Superior temporal gyrus (tissue), 1 donor: Measurements from ENCODE around the gene UNC5C.
A peak's percentile ranks its signal among the peaks of the same experiment; 100 is the strongest.

Experiments used
- DNase-seq: peaks from one replicate; pipeline ENCODE4 v3.0.0-alpha.2; 2016; ENCODE audit errors: extremely low spot score

UNC5C gene

DNA sequence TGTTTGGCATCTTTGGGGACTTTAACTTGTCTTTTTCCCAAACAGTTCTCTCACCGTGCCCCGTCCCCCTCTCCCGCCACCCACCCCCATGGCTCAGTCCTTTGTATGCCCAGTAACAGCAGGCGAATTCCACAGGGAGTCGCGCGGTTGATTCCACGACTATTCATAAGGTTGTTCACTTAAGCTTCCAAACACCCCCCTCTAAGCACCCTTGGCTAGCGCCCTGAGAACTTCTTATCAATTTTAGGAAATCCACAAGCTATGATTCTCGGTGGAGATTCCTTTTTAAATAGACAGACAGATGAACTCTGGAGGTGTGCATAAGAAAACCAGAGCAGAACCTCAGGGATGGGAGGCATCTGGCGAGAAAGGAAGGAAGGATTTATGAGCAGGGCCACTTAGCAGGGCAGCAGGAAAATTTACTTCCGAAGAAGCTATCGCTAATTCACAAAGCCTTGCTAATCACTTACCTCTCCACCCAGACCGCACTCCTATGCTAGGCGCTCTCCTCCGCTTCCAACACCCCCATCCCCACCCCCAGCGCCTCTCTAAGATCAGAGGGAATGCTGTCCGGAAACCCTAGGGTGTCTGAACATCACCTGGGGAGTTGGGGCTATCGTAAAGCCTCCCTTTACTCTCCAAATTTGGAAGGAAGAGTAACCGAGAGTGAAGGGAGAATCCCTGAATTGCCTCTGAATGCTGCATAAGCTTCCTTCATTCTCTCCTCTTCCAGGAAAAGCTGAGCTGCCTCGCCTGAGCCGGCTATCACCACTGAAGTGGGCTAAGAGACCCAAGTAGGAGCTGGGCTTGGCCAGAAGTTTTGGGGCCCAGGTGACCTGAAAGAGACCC, 1.7 kb downstream of the UNC5C start:
- peak; percentile 82 for DNase-seq

DNA sequence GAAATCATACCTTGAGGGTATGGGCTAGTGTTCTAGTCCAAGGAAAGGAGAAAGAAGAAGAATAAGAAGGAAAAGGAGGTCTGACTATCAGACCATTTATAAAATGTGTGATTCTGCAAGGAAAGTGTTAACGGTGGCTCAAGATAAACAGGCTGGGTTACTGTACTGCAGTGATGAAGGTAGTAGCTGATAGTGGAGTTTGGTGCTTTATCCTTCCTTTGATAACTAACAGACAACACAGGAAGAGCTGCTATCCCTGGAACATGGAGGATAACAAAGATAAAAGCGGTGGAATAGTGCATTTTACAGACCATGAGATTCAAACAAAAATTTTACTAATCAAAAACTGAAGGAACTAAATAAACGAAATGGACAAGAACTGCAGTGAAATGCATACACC, 2.6 kb downstream of the UNC5C start:
- peak; percentile 80 for DNase-seq

DNA sequence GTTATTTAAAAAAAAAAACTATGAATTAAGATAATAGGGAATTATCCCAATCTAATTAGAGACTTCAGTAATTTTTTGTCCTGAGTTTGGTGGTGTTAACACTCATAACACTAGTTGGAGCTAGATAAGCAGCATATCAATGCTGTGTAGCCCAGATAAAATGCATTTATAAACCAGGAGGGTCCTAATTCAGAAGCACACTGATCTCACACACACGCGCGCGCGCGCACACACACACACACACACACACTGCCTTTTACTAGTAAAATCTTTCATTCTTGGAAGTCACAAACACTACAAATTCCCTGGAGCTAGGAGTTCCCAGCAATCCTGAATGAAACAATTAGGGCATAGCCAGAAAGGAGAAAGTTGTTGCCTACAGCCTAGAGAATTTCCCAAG, 3.2 kb downstream of the UNC5C start:
- peak; percentile 73 for DNase-seq

DNA sequence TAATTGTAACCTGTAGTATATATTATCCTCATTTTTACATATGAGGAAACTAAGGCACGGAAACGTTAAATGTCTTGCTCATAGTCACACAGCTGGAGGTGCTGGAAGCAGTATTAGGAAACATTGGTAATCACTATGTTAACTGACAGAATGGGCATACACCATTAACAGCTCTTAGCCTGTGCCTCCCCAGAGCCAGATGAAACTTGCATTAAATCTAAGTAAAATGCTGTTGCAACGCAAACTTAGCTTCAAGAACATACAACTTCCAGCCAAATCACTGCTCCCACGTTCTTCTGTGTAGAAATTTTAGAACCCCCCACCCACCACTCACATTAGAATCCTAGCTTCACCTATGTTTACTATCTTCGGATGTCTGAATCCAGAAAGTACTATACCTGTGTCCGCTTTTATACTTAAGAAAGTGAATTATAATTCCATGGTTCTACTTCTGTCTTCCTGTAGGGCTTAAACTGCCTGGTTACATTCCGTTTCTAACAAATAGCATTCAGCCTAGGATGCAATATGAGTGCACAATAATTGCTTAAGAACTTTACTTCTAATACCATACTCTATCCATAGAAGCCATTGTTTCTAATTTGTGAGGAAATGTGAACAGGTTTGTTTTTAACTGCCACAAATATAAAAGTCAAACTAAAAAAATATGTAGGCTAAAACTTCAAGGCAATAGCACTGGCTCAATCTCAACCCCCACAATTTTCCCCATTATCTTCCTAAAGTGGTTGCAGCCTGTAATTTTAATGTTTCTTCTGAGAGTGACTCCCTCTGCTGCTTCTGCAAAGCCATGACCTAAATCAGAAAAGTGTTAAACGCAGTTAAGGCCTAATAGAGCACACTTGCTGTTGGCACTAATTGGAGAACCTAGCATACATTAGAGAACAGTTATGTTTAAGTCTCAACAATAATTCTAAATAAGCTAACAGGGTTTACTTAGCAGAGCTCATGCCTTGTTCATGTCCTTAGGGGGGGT, 4.4 kb downstream of the UNC5C start:
- DNase-seq: peak; percentile 76

DNA sequence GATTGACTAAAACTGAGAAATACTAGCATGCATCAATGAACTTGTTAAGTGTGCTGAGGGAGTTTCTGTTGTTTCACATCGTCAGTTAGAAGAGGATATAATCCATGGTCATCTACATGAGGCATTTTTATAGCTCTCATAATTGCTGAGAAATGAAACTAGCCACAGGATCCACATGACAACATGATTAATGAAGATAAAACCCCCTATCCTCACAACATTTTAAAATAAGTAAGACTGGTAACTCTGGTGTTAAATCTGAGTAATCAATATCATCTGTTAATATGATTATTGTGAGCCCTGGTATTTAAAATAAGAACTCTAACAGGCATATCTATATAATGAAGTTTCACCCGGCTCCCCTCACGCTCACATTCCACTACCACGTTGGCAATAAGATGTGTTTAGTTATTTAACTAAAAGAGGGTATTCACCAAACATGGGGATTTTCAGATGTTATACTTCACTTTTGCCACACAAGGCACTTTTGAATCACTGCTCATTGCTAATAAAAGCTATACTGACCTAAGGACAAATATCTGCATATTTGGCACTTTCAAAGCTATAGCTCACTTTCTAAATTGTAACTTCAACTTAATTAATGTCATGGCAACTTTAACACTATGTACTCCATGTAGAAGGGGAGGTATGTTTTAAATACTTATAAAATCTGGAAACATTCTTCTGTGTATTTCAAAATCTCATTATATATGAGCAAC, 6.7 kb downstream of the UNC5C start:
- peak; percentile 75 for DNase-seq

DNA sequence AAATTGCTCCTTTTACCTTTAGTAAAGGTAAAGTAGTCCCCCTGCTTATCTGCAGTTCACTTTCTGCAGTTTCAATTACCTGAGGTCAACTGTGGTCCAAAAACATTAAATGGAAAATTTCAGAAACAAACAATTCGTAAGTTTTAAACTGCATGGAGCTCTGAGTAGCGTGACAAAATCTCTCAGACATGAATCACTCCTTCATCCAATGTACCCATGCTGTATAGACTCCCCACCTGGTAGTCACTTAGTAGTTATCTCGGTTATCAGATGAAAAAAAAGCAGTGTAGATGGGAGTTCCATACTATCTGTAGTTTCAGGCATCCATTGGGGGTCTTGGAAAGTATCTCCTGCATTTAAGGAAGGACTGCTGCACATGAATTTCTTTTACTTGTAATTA, 7.7 kb downstream of the UNC5C start:
- DNase-seq: peak; percentile 66

DNA sequence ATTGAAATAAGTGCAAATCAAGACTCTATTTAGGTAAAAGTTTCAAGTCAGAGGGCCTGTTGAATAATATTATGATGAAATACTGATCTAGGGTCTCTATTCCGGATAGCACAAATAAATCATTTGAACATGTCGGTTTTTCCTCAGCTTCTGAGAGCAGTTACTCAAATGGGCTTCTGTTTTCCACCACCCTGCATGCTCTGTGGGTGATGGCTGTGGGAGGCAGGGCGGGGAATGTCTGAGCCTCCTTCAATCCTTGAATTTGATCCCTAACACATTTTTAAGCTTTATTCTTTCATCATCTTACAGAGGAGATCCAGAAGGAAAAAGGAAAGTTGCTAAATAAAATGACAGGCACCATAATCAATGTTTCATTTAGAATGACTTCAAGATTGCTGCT, 8.5 kb downstream of the UNC5C start:
- DNase-seq: peak; percentile 77

DNA sequence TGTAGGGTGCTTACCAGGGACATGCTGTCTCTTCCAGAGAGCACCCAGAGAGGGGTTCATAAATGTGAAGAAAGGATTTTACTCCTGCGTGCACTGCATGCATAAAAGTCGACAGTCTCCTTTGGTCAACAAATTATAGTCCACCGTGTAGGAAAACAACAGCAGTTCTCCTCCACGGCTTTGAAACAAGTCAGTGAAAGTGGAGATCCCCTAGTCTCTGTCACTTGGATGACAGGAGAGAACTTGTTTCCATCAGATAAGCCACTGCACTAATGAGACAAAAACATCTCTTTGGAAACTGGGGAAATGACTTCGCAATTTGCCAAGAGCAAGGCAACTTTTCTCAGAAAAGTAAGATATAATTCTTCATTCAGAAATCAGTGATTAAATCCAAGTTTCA, 9.7 kb downstream of the UNC5C start:
- peak; percentile 81 for DNase-seq

DNA sequence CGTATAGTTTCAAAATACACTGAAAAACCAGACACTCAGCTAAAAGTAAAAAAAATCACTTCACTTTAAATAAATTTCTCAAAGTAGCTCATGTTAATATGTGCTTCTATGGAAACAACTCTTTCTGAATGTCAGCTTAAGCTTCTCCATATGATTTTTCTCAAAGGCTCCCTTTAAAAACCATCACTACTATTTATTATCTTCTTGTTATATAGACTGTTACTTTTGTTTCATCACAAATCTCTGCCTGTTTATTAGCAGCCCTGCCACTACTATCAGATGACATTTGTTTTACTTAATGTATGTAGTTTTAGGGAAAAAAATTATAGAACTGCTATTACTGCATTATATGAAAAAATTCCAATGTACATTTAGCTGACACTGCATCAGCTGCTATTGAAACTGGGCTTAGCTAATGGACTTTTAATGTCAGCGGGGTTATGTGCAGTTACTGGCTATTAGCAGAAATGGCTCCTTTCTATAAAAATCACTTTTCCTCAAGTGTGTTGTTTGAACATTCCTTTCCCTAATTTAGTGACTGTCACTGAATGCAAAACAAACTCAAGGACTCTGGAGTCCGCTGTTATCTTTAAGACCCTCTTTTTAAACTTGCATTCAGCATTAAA, 10.8 kb downstream of the UNC5C start:
- DNase-seq: no peak

DNA sequence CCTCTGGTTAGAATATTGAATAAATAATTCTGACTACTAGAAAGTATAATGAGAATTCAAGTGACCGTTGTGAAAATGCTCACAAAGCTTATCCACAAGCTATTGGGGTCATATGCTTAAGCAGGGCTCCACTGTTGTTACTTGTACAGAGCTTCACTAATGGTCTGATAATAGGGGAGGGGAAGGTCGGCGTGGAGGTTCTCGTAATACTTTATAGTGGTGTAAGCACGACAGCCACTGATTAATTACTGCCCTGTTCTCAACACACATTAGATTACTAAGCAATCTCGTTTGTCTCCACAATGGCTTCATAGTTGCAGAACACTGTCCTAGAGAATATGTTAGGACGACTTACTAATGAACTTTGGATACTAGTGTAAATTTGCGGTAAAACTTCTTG, 11.6 kb downstream of the UNC5C start:
- DNase-seq: peak; percentile 80

DNA sequence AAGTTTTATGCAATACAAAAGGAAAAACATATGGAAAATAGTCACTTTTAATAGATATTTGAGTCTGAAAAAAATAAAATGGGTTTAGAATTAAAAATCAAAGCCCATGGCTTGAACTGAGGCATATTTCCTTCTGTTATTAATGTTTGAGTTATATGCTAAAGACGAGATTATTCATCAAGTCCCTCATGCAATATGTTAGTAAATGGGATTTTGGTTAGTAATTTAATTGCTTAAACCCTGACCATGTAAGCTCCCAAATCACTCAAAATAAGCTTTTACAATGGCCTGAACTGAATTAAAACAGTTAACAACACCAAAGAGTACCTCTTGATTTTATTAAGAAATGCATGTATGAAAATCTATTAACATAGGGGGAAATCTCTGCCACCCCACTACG, 12.1 kb downstream of the UNC5C start:
- DNase-seq: peak; percentile 67

DNA sequence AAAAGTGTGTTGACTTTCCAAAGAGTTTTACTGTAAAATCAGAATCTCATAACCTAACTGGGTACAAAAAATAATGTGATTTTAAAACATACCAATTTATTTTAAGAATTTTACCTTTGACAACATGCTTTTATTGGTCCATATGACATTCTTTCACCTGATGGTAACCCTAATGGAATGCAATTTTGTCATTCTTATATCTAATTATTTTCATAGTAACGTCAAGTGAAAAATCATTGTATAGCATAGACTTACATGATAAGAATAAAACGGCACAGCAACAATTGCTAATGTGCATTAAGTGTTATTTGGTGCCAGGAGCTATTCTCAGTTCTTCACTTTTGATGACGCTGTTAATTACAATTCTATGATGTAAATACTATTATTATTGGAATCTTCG, 13.6 kb downstream of the UNC5C start:
- DNase-seq: no peak

DNA sequence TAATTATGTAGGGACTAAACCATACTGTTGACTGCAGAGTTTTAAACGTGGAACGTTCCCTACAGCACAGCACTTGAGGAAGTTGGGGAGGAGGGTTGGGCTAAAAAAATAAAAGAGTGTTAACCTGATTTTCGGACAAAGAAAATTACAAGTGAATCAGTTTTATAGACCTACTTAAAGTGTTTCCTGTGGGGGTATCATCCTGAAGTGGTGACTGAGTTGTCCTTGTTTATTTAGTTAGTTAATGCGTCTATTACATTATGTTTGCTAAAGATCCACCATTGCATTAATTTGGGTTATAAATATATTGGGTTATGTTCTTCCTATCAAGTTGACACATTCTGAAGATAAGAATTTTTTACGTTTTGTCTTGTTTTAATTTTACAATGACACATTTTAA, 14.7 kb downstream of the UNC5C start:
- no peak for DNase-seq

DNA sequence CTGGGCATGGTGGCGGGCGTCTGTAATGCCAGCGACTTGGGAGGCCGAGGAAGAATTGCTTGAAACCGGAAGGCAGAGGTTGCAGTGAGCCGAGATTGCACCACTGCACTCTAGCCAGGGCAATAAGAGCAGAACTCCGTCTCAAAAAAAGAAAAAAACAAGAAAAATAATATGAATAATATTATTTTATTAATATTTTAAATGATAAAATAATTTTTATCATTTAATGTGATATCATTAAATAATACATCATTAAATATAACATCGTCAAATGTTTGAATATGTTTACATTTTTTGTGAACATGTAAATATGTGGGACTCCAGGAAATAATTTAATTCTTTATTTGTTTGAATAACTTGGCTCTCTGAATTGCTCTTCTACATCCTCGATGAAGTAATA, 15.5 kb downstream of the UNC5C start:
- no peak for DNase-seq

DNA sequence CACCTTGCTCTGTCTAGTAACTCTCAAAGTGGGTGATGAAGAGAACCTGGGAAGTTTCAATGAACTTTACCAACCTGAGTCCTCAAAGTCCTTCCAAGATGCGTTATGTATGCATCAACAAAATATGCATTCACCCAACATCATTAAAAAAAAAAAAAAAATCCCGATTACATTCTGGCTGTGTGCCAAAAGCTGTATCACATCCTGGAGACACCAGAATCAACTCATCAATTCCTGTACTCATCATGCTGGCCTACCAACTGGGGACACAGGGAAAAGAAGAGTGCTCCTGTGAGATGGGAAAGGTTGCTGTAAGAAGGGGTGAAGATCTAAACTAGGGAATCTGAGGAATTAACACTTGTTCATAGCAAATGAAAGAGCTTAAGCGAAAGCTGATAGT, 16.5 kb downstream of the UNC5C start:
- DNase-seq: no peak

DNA sequence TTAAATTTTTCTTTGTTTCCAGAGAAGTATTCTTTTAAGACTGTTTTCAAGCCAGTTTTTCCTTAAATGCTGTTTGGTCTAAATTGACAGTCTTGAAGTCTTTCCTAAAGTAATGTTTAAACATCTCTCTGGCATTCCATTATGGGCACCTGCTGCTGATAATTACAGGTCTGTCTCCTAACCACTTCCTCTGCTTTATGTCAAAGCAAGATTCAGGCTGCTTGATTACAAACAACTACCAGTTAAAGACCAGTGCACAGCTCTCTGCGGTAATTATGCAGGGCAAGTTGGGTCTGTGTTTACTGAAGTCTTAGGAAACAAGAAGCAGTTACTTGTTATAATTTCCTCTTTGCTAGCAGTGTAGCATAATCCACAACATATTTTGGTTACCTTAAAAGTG, 17.6 kb downstream of the UNC5C start:
- DNase-seq: no peak

DNA sequence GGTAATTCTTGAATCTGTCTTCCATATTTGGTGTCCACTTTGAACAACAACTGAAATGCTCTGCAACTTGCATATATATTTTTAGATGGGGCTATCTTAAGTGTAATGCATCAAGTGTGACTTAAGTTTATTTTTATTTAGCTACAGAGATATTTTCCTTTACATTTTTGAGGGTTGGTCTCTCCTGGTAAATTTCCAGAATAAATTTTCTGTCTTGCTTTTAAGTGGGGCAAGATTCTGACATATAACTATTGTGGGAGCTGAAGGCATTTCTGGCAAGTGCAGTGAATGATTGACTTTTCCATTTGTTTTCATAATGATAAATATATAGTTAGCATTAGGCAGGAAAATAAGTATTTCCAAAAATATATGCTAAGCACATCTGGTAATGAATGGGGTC, 18.8 kb downstream of the UNC5C start:
- no peak for DNase-seq

DNA sequence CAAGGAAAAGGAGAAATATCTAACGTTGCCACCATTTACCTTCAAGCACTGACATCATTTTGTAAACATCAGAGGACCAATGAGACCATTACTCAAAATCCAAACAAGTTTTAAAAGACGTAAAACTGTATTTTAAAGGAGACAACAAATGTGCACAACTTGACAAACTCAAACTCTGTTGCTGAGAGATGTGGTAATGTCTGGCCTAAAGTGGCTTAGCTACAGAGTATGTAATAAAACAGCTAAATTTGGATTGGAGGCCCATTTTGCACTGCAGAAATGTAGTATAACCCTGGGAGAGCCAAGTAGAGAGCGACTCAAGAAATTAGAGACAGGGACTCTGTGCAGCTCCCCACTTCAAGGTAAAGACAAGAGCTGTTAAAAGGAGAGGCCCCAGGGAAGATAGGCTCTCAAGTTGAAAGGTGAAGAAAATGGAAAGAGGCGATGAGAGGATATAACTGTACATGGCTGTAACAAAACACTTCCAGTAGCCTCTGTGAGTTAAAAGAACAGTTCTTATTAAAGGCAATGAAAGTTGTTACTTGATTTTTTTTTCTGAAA, 20.3 kb downstream of the UNC5C start:
- peak; percentile 55 for DNase-seq

DNA sequence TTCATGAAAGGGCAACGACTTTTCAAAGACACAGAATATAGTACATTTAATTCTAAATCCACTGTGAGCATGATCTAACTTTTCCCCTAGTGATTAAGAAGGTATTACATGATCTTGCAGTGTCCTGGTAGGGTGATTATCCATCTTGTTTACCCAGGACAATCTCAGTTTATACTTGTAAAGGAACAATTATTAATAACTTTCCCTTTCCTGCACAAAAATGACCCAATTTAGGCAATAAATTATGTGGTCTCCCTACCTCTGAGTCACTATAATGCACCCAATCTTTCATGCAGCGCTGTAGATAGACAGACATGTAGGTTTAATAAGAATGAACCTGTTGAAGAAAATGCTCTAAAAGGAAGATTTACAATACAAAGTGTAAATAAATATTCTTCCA, 22.7 kb downstream of the UNC5C start:
- no peak for DNase-seq

DNA sequence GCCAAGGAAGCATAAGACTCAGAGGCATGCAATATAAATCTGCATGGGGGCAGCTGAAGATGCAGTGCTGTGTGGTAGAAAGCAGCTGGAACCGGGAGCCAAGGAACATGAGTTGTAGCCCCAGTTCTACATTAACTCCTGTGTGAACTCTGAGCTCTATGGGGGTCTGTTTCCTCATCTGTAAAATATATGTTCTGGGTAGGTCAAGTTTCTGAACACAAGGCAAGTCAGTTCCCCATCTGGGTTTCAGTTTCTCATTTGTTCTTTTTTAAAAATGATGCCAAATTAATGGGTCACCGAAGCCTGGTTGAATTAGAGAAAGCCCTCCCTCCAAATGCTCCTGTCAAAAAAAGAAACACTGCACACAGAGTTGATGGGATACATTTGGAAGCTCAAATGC, 24.0 kb downstream of the UNC5C start:
- DNase-seq: no peak

DNA sequence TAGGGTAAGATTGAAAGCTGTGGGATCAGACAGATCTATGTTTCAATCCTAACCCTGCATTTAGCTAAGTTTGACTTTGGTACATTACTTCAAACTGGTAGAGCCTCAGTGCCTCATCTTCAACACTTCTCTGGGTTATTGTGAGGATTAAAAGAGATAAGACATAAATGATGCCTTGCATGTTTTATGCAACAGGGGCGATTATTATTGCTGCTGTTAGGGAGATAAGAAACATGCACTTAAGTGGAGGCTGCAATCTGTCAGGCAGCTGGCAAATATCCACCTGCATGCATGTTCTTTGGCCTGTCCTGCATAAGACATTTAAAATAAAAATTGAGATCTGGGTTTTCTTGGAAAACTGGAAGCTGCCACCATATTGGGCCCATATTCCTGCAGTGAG, 24.6 kb downstream of the UNC5C start:
- no peak for DNase-seq
